Inflammatory macrophage (primary cell): ENCODE measurements around the gene BUB1.
A peak's percentile ranks its signal among the peaks of the same experiment; 100 is the strongest.
"Not testable (repeated sequence)": the region's sequence is repeated elsewhere in the genome, so short reads cannot be mapped to it uniquely, and the experiment has no call there.

ENCODE experiments used
- DNase-seq, 2 donors: peaks; one replicate each; pipeline ENCODE4 v3.0.0-alpha.2; 2020 to 2022

The BUB1 gene

GRCh38 chr2:110690083-110690965, 12.5 kb upstream of the BUB1 start:
- no peak for DNase-seq

- DNase-seq, result no peak
Measured at GRCh38 chr2:110688594-110689091, 10.8 kb upstream of the BUB1 start.

GRCh38 chr2:110687775-110688484, 10.1 kb upstream of the BUB1 start:
- DNase-seq, result not testable (repeated sequence)

GRCh38 chr2:110682872-110683271, 5.0 kb upstream of the BUB1 start:
- DNase-seq, result no peak

GRCh38 chr2:110682267-110682666, 4.4 kb upstream of the BUB1 start:
- DNase-seq, result no peak

- DNase-seq, result no peak
Measured at GRCh38 chr2:110680709-110681108, 2.8 kb upstream of the BUB1 start.

GRCh38 chr2:110679865-110680264, 2.0 kb upstream of the BUB1 start:
- no peak for DNase-seq

GRCh38 chr2:110679337-110679707, 1.5 kb upstream of the BUB1 start:
- peak in 1 of 2 donors; percentile 28 for DNase-seq

GRCh38 chr2:110678457-110679336, 834 bp upstream of the BUB1 start:
- peak; percentile 36 for DNase-seq

- peak in 1 of 2 donors; percentile 14 for DNase-seq
Measured at GRCh38 chr2:110677080-110677479, 783 bp downstream of the BUB1 start.

- no peak for DNase-seq
Measured at GRCh38 chr2:110675679-110676078, 2.2 kb downstream of the BUB1 start.

GRCh38 chr2:110674620-110675555, 3.0 kb downstream of the BUB1 start:
- peak; percentile 52 to 70 for DNase-seq

- DNase-seq, result no peak
Measured at GRCh38 chr2:110673201-110673600, 4.7 kb downstream of the BUB1 start.

- no peak for DNase-seq
Measured at GRCh38 chr2:110670826-110671225, 7.0 kb downstream of the BUB1 start.

- DNase-seq, result no peak
Measured at GRCh38 chr2:110669079-110669478, 8.8 kb downstream of the BUB1 start.

- no peak for DNase-seq
Measured at GRCh38 chr2:110667071-110667470, 10.8 kb downstream of the BUB1 start.

- no peak for DNase-seq
Measured at GRCh38 chr2:110664135-110664534, 13.7 kb downstream of the BUB1 start.

GRCh38 chr2:110662560-110662959, 15.3 kb downstream of the BUB1 start:
- DNase-seq, result no peak

- DNase-seq, result no peak
Measured at GRCh38 chr2:110660558-110660957, 17.3 kb downstream of the BUB1 start.

GRCh38 chr2:110659248-110659647, 18.6 kb downstream of the BUB1 start:
- no peak for DNase-seq

GRCh38 chr2:110657724-110658305, 20.0 kb downstream of the BUB1 start:
- DNase-seq, result no peak
